IMR-90 (cell line): ENCODE data around the gene PPP5C. TPM values are rescaled to one million over a fixed set of nuclear protein-coding genes. Genes with fewer than 3 reads are reported as not detected.

Experiments used
- ATAC-seq: fragments of 200-7000 bp; cut with Tn5 transposase; 2 replicates; pipeline ENCODE4 v1.9.1; 2020; ENCODE audit warnings: low read depth, mild to moderate bottlenecking, moderate library complexity
- BruUV-seq: library from RNA; stranded (reverse); fragments of 400-500 nt; replicated peaks from 2 replicates; lab custom pipeline; 2021; lab: Mats Ljungman, UMichigan
- CTCF ChIA-PET: fragments of 300-600 bp; formaldehyde crosslinking; extraction: SDS; loops from one replicate; lab custom pipeline; 2021; ENCODE audit warnings: antibody characterized with exemption; lab: Yijun Ruan, JAX
- POLR2A ChIA-PET: fragments of 300-600 bp; sonication (Branson Sonifier 250); formaldehyde crosslinking; loops from one replicate; lab custom pipeline; 2022; ENCODE audit warnings: antibody characterized with exemption; ENCODE audit not compliant: unreplicated experiment; lab: Charles Lee
- DNase-seq: peaks from one replicate; pipeline ENCODE4 v3.0.0; 2013
- H2AFZ ChIP-seq: replicated peaks from 2 replicates; pipeline ENCODE3; 2013; ENCODE audit warnings: low read length, mild to moderate bottlenecking; ENCODE audit not compliant: poor library complexity
- H2AK5ac ChIP-seq: 2 replicates; pipeline ENCODE4 v1.6.1; 2013; ENCODE audit warnings: low read depth, low read length, inconsistent platforms
- H2AK9ac ChIP-seq: replicated peaks from 2 replicates; pipeline ENCODE3; 2013; ENCODE audit warnings: mild to moderate bottlenecking, low read depth, low read length, moderate library complexity; ENCODE audit not compliant: poor library complexity
- H2BK120ac ChIP-seq: 2 replicates; pipeline ENCODE4 v1.6.1; 2013; ENCODE audit warnings: low read depth, low read length, inconsistent platforms
- H2BK15ac ChIP-seq: 3 replicates; pipeline ENCODE4 v1.6.1; 2013; ENCODE audit warnings: low read depth, low read length, inconsistent platforms
- H2BK20ac ChIP-seq: 2 replicates; pipeline ENCODE4 v1.6.1; 2013; ENCODE audit warnings: low read depth, mild to moderate bottlenecking, inconsistent platforms, low read length, moderate library complexity
- H2BK5ac ChIP-seq: 2 replicates; pipeline ENCODE4 v1.6.1; 2013; ENCODE audit warnings: mild to moderate bottlenecking, low read depth, low read length, inconsistent platforms; ENCODE audit not compliant: poor library complexity, severe bottlenecking
- H3K14ac ChIP-seq: replicated peaks from 2 replicates; pipeline ENCODE4 v1.6.1; 2013; ENCODE audit warnings: low read depth, low read length, inconsistent platforms
- H3K18ac ChIP-seq: 2 replicates; pipeline ENCODE4 v1.6.1; 2013; ENCODE audit warnings: low read depth, low read length, control low read depth
- H3K23ac ChIP-seq: 2 replicates; pipeline ENCODE4 v1.6.1; 2013; ENCODE audit warnings: low read depth, low read length, inconsistent platforms
- H3K27ac ChIP-seq: 2 replicates; pipeline ENCODE4 v1.5.1; 2013; ENCODE audit warnings: mild to moderate bottlenecking, control low read depth, low read length; ENCODE audit not compliant: insufficient read depth
- H3K27me3 ChIP-seq: 2 replicates; pipeline ENCODE4 v1.6.1; 2013; ENCODE audit warnings: low read length; ENCODE audit not compliant: control insufficient read depth, insufficient read depth
- H3K36me3 ChIP-seq: 2 replicates; pipeline ENCODE4 v1.6.1; 2013; ENCODE audit warnings: low read length, mixed read lengths; ENCODE audit not compliant: control insufficient read depth, insufficient read depth
- H3K4ac ChIP-seq: 2 replicates; pipeline ENCODE4 v1.6.1; 2013; ENCODE audit warnings: low read depth, low read length, inconsistent platforms
- H3K4me1 ChIP-seq: 2 replicates; pipeline ENCODE4 v1.6.1; 2013; ENCODE audit warnings: low read length, mixed read lengths; ENCODE audit not compliant: control insufficient read depth, insufficient read depth
- H3K4me2 ChIP-seq: 2 replicates; pipeline ENCODE4 v1.6.1; 2013; ENCODE audit warnings: low read depth, mild to moderate bottlenecking, control low read depth, low read length, moderate library complexity
- H3K4me3 ChIP-seq: 2 replicates; pipeline ENCODE4 v1.5.1; 2013; ENCODE audit warnings: low read depth, mild to moderate bottlenecking, control low read depth, low read length, moderate library complexity; ENCODE audit not compliant: insufficient read depth
- H3K56ac ChIP-seq: 2 replicates; pipeline ENCODE4 v1.6.1; 2013; ENCODE audit warnings: low read length, inconsistent platforms; ENCODE audit not compliant: insufficient read depth; ENCODE audit errors: extremely low read depth
- H3K79me1 ChIP-seq, 2 experiments: 2 replicates each; pipeline ENCODE4 v1.6.1; 2013; ENCODE audit warnings: low read length in 2 of 2, inconsistent platforms in 1 of 2, low read depth in 1 of 2
- H3K9ac ChIP-seq: 2 replicates; pipeline ENCODE4 v1.6.1; 2013; ENCODE audit warnings: low read depth, low read length, control low read depth
- H3K9me1 ChIP-seq: 2 replicates; pipeline ENCODE4 v1.6.1; 2013; ENCODE audit warnings: low read length, inconsistent platforms; ENCODE audit not compliant: insufficient read depth
- H3K9me3 ChIP-seq: 2 replicates; pipeline ENCODE4 v1.6.1; 2013; ENCODE audit warnings: low read length; ENCODE audit not compliant: control insufficient read depth, insufficient read depth
- H4K20me1 ChIP-seq: 2 replicates; pipeline ENCODE4 v1.6.1; 2013; ENCODE audit warnings: low read length, inconsistent platforms; ENCODE audit not compliant: insufficient read depth
- H4K5ac ChIP-seq: 2 replicates; pipeline ENCODE4 v1.6.1; 2013; ENCODE audit warnings: mild to moderate bottlenecking, low read depth, low read length, control low read depth
- H4K8ac ChIP-seq, 2 experiments: 2 replicates each; pipeline ENCODE4 v1.6.1; 2013; ENCODE audit warnings: low read depth in 2 of 2, low read length in 2 of 2, control low read depth in 1 of 2, inconsistent platforms in 1 of 2
- H4K91ac ChIP-seq: 2 replicates; pipeline ENCODE4 v1.6.1; 2013; ENCODE audit warnings: low read depth, low read length, inconsistent platforms; ENCODE audit not compliant: insufficient read depth
- CEBPB ChIP-seq: IDR thresholded peaks from 2 replicates; pipeline ENCODE4 v1.6.1; 2012; ENCODE audit warnings: low read depth, low read length, improper control_type of control experiment
- CHD1 ChIP-seq: IDR thresholded peaks from 2 replicates; pipeline ENCODE4 v1.6.1; 2012; ENCODE audit warnings: low read depth, low read length, improper control_type of control experiment
- CTCF ChIP-seq: conservative IDR thresholded peaks from 2 replicates; pipeline ENCODE4 v1.5.1; 2012; ENCODE audit warnings: mild to moderate bottlenecking, low read depth, low read length, improper control_type of control experiment
- FOS ChIP-seq: fragments of 150-350 bp; IDR thresholded peaks from 2 replicates; pipeline ENCODE4 v1.6.1; 2016; ENCODE audit warnings: low read depth, low read length
- MXI1 ChIP-seq: IDR thresholded peaks from 2 replicates; pipeline ENCODE4 v1.6.1; 2012; ENCODE audit warnings: low read depth, mild to moderate bottlenecking, low read length, moderate library complexity, borderline replicate concordance
- RAD21 ChIP-seq: IDR thresholded peaks from 2 replicates; pipeline ENCODE4 v1.6.1; 2012; ENCODE audit warnings: low read length, improper control_type of control experiment
- SMC3 ChIP-seq: fragments of 150-350 bp; IDR thresholded peaks from 2 replicates; pipeline ENCODE4 v1.6.1; 2016; ENCODE audit warnings: low read depth, mild to moderate bottlenecking, antibody characterized with exemption, low read length, moderate library complexity
- WGBS, 2 experiments: methylation state at CpG; one replicate each; pipeline versions ENCODE4 v1.1.5 to v1.1.7; 2013; ENCODE audit warnings: missing lambda C conversion rate in 2 of 2; ENCODE audit not compliant: insufficient read length in 1 of 2; ENCODE audit errors: extremely low coverage in 2 of 2; 5-methylcytosine and 5-hydroxymethylcytosine counted together
- dilution Hi-C: fragments of 300-500 bp; cut with HindIII; formaldehyde crosslinking; loops from one replicate; pipeline ENCODE4 v1.14.3; 2018; ENCODE audit warnings: low sequenced_read_pairs; ENCODE audit not compliant: unreplicated experiment
- in situ Hi-C: fragments of 300-500 bp; cut with MboI; formaldehyde crosslinking; loops from 3 replicates; pipeline ENCODE4 v1.14.3; 2019; ENCODE audit warnings: low sequenced_read_pairs, inconsistent platforms, mixed read lengths
- intact Hi-C: fragments of 100-400 bp; cut with micrococcal nuclease; formaldehyde crosslinking; loops from 2 replicates; pipeline ENCODE4 v1.10.0; 2022
- polyA plus RNA-seq, 3 experiments: library from polyadenylated mRNA; depleted of rRNA; stranded (reverse); fragments of >200 nt; gene quantifications; 2 replicates each; pipeline ENCODE4 v1.2.3, GENCODE V29; 2012; ENCODE audit warnings: low replicate concordance in 1 of 3
- total RNA-seq: library from RNA; depleted of rRNA; stranded (reverse); fragments of >200 nt; gene quantifications from 2 replicates; pipeline ENCODE4 v1.2.3, GENCODE V29; 2012

PPP5C gene
- total and polyA plus RNA-seq, 2 of the 4 experiments (the other 2 are of a cell fraction), result 80.5 to 128 TPM

GRCh38 chr19:46381346-46381745 lies 34.5 kb downstream of the PPP5C start:
- Histone ChIP-seq H2BK5ac (no peak overlapping the region), H4K8ac (no peak overlapping the region), H4K91ac (no peak overlapping the region), H3K56ac (no peak overlapping the region), H3K4me3 (no peak overlapping the region), H3K27ac (no peak overlapping the region), H2BK120ac (no peak overlapping the region), H3K79me1 (peaks cover 19 to 54% of the 10 kb centered on the region in 2 experiments), H2BK15ac (no peak overlapping the region), H3K9me3 (no peaks in the 10 kb centered on the region), H3K14ac (no peak overlapping the region), H3K36me3 (peaks cover 28% of the 10 kb centered on the region), H3K18ac (no peak overlapping the region), H3K4me2 (no peak overlapping the region), H3K4me1 (no peaks in the 10 kb centered on the region; the same call in 1 of the 2 replicates), H3K23ac (no peak overlapping the region), H4K5ac (no peak overlapping the region), H2BK20ac (no peak overlapping the region), H3K9me1 (peaks cover 7% of the 10 kb centered on the region), H2AFZ (no peak overlapping the region), H2AK9ac (no peak overlapping the region), H3K4ac (no peak overlapping the region), H2AK5ac (no peak overlapping the region), H3K9ac (no peak overlapping the region), H4K20me1 (no peaks in the 10 kb centered on the region), H3K27me3 (no peaks in the 10 kb centered on the region)
- in situ Hi-C loops (loop anchor here (10.0 kb wide), 1 partner anchor 97 kb away; no protein-coding TSS in a partner anchor), intact Hi-C loops (no loop called here), dilution Hi-C loops (no loop called here)
- ATAC-seq (no peak), DNase-seq (no peak)
- POLR2A ChIA-PET, result no interaction called here
- no TSS peak for BruUV-seq
- no CpG with 5 or more reads among the region's 2 CpGs for WGBS, 2 experiments
- TF ChIP-seq SMC3 (no peak), FOS (no peak), CTCF (no peak), CEBPB (no peak), RAD21 (no peak), MXI1 (no peak), CHD1 (no peak)
- CTCF ChIA-PET, result interaction anchor here (1.4 kb wide), 1 partner anchor 15 kb away, joined by 3 read pairs; no protein-coding TSS in a partner anchor
